NCI-H2081 (cell line): ENCODE data around the gene TREX2.

ENCODE experiments used
- DNase-seq, 2 experiments: peaks; one replicate each; lab custom pipeline; 2025; lab: John Stamatoyannopoulos, UW

Gene TREX2, protein sequence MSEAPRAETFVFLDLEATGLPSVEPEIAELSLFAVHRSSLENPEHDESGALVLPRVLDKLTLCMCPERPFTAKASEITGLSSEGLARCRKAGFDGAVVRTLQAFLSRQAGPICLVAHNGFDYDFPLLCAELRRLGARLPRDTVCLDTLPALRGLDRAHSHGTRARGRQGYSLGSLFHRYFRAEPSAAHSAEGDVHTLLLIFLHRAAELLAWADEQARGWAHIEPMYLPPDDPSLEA

DNA sequence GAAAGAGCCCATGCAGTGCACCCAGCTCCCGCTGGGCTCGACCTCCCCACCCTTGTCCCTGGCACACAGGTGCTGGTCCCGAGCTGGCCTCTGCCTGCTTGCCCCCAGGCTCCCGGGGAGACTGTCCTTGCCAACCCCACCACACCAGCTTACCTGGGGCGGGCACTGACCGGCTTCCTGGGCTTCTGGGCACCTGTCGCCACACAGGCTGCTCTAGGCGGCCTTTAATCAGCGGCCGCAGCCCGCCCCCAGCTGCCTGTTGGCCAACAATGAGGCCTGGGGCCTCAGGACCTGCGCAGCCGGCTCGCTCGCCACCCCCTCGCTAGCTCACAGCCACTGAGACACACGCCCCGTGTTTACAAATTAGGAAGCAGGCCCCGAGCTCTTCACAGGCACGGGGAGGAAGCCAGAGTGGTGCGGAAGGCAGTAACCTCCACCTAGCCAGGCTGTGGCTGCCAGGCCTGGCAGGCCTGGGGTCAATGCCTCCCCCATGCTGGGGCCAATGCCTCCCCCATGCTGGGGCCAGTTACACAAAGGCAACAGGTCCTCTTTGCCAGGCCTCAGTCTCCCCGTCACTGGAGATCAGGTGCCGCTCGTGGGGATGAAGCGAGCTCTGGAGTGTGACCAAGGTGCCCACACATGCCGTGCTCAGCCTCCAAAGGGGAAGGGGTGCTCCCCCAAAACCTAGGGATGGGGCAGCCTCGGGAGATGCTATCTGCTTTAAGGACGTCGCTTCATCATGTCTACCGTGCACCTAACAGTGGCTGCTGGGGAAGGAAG lies at the start of gene TREX2:
Gene TREX2, minus strand, starts transcription at position 201 of the 780 bp plus-strand sequence. CDS start 626 bp downstream, outside the sequence.
- DNase-seq = no peak

DNA sequence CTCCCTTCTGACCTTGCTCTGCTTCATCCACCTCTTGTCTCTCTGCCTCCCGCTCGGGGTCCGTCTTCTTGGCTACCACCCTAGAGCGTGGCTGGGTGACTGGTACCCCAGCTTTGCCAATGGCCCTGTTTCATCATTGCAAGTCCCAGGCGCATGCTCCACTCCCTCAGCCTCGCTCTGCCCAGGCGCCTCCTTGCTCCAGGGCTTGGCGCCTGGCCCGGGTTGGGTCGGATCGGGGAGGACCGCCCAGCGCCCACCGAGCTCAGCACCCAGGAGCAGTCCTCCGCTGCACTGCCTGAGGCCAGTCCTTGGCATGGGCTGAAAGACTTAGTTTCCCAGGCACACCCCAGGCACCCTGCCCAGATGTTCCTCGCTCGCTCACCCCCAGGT lies 49.5 kb upstream of the TREX2 start:
- DNase-seq = no peak

GRCh38 chrX:153494541-153495361 lies 48.9 kb upstream of the TREX2 start, which contains the start of gene BGN:
Gene BGN, plus strand, starts transcription at chrX:153494980. Its CDS starts 9,652 bp downstream, at chrX:153504632.
- DNase-seq = no peak

- no peak for DNase-seq
These were observed 48.2 kb upstream of the TREX2 start for GRCh38 chrX:153494061-153494460.

DNA sequence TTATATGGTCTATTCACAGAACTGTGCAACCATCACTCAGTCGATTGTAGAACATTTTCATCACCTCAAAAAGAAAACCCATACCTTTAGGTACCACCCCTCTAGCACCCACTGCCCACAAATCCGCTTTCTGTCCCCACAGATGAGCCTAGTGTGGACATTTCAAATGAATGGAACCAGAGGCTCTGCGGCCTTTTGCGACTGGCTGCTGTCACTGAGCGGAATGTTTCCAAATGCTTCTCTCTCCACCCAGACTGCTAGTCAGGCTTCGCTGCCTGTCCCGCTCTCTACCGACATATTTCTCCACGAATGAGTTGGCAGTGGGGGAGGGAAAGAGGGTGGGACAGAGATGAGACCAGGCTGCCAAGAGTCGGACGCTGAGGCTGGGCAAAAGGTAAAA lies 47.2 kb upstream of the TREX2 start:
- no peak for DNase-seq

GRCh38 chrX:153492543-153492942 lies 46.7 kb upstream of the TREX2 start:
- DNase-seq = no peak

- no peak for DNase-seq
These were observed 46.1 kb upstream of the TREX2 start for GRCh38 chrX:153491918-153492317.

- DNase-seq = no peak
These were observed 45.6 kb upstream of the TREX2 start for GRCh38 chrX:153491351-153491914.

DNA sequence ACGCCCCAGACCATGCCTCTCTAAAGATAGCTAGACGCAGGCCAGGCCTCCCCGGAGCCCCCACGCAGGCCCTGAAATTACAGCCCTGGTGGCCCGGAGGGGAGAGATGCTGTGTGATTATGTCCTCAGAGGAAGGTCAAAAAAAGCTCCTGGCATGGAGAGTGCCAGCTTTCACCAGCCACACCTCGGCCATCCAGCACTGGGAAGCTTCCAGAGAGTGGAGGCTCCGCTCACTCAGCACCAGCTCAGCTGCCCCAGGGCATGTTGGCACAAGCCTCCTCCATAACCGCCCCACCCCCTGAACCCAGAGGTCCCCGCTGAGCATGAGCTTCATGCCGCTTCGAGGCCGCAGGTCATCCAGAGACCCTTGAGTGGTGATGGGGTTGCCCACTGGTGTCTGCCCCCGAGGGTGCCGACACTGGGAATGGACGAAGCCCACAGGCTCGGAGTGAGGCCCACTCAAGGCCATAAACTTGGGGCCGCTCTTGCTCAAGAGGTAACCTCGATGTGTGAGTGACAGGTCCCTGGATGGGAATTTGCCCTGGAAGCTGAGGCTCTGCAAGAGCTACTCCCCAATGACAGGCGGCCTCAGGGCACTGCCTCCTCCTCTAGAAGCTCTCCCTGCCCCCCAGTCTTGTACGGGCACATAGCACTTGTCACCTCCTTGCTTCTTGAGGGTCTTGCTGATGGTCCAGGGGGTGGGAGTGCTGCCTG lies 44.5 kb upstream of the TREX2 start:
- no peak for DNase-seq

DNA sequence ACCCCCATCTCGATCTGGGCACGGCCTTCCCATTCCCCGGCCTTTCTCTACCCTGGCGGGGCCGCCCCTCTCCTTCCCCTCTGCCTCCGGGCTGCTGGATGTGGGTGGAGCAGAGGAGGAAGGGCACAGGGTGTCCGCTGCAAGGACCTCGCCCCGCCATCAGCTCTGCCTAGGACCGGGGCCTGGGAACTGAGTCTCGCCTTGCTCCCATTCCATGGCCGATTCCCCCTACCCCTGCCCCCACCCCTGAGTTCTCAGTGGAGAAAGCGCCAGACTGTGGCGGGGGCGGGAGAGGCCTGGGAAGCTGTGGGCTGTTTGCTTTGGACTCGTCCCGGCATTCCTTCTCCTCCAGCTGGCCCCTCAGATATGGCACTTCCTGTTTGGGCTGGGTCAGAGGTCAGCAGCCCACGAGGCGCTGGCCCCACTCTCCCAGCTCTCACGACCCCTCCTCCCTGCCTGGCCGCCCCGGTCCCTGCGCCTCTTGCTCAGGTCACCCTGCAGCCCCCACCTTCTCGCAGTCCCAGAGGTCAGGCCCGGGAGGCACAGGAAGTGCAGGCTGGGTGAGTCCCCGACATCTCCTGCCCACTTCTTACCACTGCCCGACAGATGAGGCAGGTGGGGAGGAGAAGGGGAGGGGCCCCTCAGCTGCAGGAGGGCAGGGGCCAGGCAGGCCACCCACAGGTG lies 42.5 kb upstream of the TREX2 start:
- DNase-seq = no peak

DNA sequence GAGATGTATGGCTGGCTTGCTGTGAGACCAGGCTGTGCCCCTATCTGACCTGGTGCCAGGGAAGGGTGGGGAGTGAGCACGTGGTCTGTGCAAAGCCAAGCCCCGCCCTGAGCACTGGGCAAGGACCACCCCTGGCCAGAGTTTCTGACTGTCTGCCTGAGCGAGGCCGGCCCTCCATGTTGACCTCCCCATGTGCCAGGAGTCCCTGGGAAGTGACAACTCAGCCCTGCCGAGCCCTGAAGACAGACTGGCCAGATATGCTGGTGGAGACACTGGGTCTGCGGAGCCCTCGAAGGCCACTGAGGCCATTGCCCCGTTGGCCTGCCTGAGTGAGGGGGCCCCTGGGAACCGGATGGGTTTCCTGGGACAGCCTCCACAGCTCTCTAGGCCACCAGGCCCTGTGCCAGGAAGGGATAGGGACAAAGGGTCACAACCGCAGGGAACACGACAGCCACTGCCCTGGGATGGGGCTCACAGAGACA lies 41.8 kb upstream of the TREX2 start:
- DNase-seq = no peak

GRCh38 chrX:153486171-153486570 lies 40.3 kb upstream of the TREX2 start:
- DNase-seq = no peak

- no peak for DNase-seq
These were observed 39.7 kb upstream of the TREX2 start for GRCh38 chrX:153485396-153486080.

DNA sequence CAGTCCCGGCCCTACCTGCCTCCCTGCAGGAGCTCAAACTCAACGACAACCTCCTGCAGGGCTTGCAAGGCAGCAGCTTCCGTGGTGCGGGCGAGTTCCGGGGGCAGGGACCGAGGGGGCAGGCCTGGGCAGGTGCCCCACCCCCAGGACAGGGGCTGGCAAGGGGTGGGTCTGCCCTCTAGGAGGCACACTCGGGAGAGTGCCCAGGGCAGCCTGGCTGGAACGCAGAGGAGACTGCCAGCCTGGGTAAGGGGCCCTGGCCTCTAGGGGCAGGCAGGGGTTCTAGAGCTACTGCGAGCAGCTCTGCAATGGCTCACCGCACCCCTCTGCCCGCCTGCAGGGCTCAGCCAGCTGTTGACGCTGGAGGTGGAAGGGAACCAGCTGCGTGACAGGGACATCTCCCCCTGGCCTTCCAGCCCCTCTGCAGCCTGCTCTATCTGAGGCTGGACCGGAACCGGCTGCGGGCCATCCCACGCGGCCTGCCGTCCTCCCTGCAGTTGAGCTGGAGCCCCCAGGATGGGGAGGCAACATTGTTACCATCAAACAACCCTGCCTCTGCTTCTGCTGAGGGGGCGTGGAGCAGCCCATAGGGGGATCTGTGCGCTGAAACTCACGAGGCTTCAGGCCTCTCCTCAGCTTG lies 36.6 kb upstream of the TREX2 start:
- no peak for DNase-seq

GRCh38 chrX:153481043-153481442 lies 35.2 kb upstream of the TREX2 start:
- DNase-seq = no peak

GRCh38 chrX:153478746-153479145 lies 32.9 kb upstream of the TREX2 start:
- no peak for DNase-seq

DNA sequence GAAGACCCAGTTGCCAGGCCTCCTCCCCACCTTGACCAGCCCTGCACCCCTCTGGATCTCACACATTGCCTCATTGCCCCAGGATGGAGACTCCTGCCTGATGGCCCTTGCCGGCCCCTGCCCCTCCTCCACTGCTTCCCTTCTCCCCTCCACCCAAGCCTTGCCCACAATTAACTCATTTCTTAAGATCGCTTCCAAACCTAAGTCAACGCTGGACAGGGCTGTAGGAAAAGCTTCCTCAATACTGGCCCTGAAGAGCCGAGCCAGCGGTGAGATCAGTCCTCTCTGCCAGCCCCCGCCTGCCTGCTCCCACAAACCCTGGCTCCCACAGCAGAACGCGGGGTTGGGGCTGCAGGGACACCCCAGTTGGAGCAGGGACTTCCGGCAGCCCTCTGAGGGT lies 32.0 kb upstream of the TREX2 start:
- DNase-seq = no peak

DNA sequence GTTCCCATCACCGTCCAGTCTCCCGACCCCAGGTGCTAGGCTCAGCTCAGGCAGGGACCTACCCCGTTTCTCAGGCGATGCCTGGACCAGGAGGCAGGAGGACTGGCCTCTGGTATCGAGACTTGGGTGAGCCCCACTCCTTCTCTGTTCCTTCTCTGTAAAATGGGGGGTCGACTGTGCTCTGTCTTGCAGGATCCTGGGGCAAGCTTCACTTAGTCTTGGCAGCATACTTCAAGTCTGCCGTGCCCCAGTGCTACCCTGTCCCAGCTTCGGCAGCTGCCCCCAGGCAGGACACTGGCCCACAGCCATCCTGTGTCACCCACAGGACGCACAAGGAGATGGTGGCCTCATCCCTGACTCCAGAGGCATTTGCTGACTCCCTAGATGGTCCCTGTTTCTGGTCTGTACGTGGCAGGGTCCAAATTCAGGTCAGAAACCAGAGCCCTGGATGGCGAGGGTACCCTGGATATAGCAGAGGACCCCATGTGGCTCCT lies 31.6 kb upstream of the TREX2 start:
- DNase-seq = no peak

DNA sequence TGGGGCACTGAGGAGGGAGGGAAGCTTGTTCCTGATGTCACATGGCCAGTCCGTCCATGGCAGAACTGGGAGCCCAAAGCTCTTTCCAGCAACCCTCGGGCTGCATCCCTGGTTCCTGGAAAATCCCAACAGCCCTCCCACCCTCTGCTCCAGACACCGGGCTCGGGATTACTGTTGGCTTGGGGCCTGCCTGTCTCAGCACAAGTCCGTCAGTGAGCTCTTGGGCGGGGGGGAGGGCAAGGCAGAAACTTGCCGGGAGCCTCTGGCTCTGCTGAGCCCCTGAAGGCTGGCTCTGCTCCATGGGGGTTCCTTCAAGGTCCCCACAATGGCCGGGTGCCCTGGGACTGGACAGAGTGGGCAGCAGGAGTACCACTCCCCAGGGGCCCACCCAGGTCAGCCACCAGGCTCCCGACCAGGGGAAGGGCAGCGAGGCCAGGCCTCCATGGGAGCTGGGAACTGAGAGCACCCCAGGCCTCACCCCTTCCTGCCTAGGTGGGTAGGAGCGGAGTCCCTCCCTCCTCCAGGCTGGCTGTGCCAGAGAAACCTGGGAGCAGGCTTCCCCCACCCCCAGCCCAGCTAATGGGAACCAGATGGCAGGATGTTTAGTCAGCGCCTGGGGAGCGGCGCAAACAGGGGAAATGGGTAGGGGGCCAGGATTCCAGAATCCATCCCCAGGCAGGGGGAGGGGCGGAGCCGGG lies 31.0 kb upstream of the TREX2 start:
- DNase-seq = peak; percentile 50 to 74
